ENCODE measurements around the gene LOXL3. TPM values are rescaled to one million over a fixed set of nuclear protein-coding genes. Genes with fewer than 3 reads are reported as not detected.

Gene LOXL3
- polyA plus RNA-seq, 1 donor (not counting 4 experiments of a cell fraction or from before 2014, with no cell fraction given), result 0.21 TPM

GRCh38 chr2:74531666-74532065 lies 22.1 kb downstream of the LOXL3 start:
- no peak for DNase-seq (ENCODE audit: low read depth, low spot score)
- TF ChIP-seq CTCF (optimal IDR thresholded peaks at IDR 0.05 in 1 of 3, IDR thresholded peaks at IDR 0.05 in 1 of 3, conservative IDR thresholded peaks at IDR 0.05 in 1 of 3; ENCODE audit: extremely low read depth in 1 of 3, insufficient read depth in 2 of 3, low read length in 3 of 3), result no peak
- no peak for TF ChIP-seq EZH2 (IDR thresholded peaks at IDR 0.05; ENCODE audit: low read length)
- Histone ChIP-seq H3K9me3 (ENCODE audit: control insufficient read depth, low read depth, low read length) (no peaks in the 10 kb centered on the region), H3K36me3 (ENCODE audit: control insufficient read depth in 2 of 2, extremely low read depth in 1 of 2, insufficient read depth in 2 of 2, low read length in 2 of 2) (peaks cover 22 to 23% of the 10 kb centered on the region in 2 experiments), H2AFZ (ENCODE audit: control insufficient read depth, low read length) (no peak overlapping the region), H3K4me1 (ENCODE audit: control insufficient read depth, extremely low read depth, insufficient read depth, low read length) (peaks cover 21% of the 10 kb centered on the region), H3K79me2 (ENCODE audit: control insufficient read depth, insufficient read depth, low read length) (peaks cover 36% of the 10 kb centered on the region), H4K20me1 (ENCODE audit: control insufficient read depth, extremely low read depth, insufficient read depth, low read length) (no peaks in the 10 kb centered on the region), H3K4me3 (ENCODE audit: control insufficient read depth in 2 of 3, extremely low read depth in 1 of 3, insufficient read depth in 2 of 3, low read depth in 1 of 3, low read length in 3 of 3) (no peak overlapping the region), H3K27me3 (ENCODE audit: control insufficient read depth, extremely low read depth, insufficient read depth, low read length) (no peaks in the 10 kb centered on the region), H3K27ac (ENCODE audit: control insufficient read depth, insufficient read depth, low read length) (no peak overlapping the region), H3K9me1 (ENCODE audit: control insufficient read depth, extremely low read depth, insufficient read depth, low read length) (no peaks in the 10 kb centered on the region), H3K9ac (ENCODE audit: control insufficient read depth, extremely low read depth, insufficient read depth, low read length) (no peak overlapping the region), H3K4me2 (ENCODE audit: control insufficient read depth, extremely low read depth, insufficient read depth, low read depth, low read length) (no peak overlapping the region)
- dilution Hi-C loops (cut with MboI; ENCODE audit: extremely low pct_ligation_motif_present, low sequenced_read_pairs), result no loop called here
- FAIRE-seq, result no peak

GRCh38 chr2:74530239-74531187 lies 23.2 kb downstream of the LOXL3 start:
- dilution Hi-C loops (cut with MboI; ENCODE audit: extremely low pct_ligation_motif_present, low sequenced_read_pairs), result no loop called here
- no peak for DNase-seq (ENCODE audit: low read depth, low spot score)

More at GRCh38 chr2:74530239-74531187, 23.2 kb downstream of the LOXL3 start:
- TF ChIP-seq EZH2 (IDR thresholded peaks at IDR 0.05; ENCODE audit: low read length) (no peak), CTCF (optimal IDR thresholded peaks at IDR 0.05 in 1 of 3, IDR thresholded peaks at IDR 0.05 in 1 of 3, conservative IDR thresholded peaks at IDR 0.05 in 1 of 3; ENCODE audit: extremely low read depth in 1 of 3, insufficient read depth in 2 of 3, low read length in 3 of 3) (no peak)
- Histone ChIP-seq H3K9ac (ENCODE audit: control insufficient read depth, extremely low read depth, insufficient read depth, low read length) (peak overlapping the region; percentile 98), H3K4me3 (ENCODE audit: control insufficient read depth in 2 of 3, extremely low read depth in 1 of 3, insufficient read depth in 2 of 3, low read depth in 1 of 3, low read length in 3 of 3) (peak overlapping the region; percentile 73 to 93 (median 86)), H3K36me3 (ENCODE audit: control insufficient read depth in 2 of 2, extremely low read depth in 1 of 2, insufficient read depth in 2 of 2, low read length in 2 of 2) (peaks cover 25 to 33% of the 10 kb centered on the region in 2 experiments), H4K20me1 (ENCODE audit: control insufficient read depth, extremely low read depth, insufficient read depth, low read length) (no peaks in the 10 kb centered on the region), H3K4me1 (ENCODE audit: control insufficient read depth, extremely low read depth, insufficient read depth, low read length) (peaks cover 32% of the 10 kb centered on the region), H3K27ac (ENCODE audit: control insufficient read depth, insufficient read depth, low read length) (peak overlapping the region; percentile 92), H3K9me3 (ENCODE audit: control insufficient read depth, low read depth, low read length) (no peaks in the 10 kb centered on the region), H3K79me2 (ENCODE audit: control insufficient read depth, insufficient read depth, low read length) (peaks cover 36% of the 10 kb centered on the region), H3K9me1 (ENCODE audit: control insufficient read depth, extremely low read depth, insufficient read depth, low read length) (no peaks in the 10 kb centered on the region), H3K27me3 (ENCODE audit: control insufficient read depth, extremely low read depth, insufficient read depth, low read length) (no peaks in the 10 kb centered on the region), H3K4me2 (ENCODE audit: control insufficient read depth, extremely low read depth, insufficient read depth, low read depth, low read length) (peak overlapping the region; percentile 80), H2AFZ (ENCODE audit: control insufficient read depth, low read length) (peak overlapping the region; percentile 75)
- no peak for FAIRE-seq

All from keratinocyte (primary cell).